H9 (cell line): ENCODE data around the gene CHID1. TPM values are rescaled to one million over a fixed set of nuclear protein-coding genes. Genes with fewer than 3 reads are reported as not detected.

Source experiments
- DNase-seq: peaks from one replicate; pipeline ENCODE4 v3.0.0-alpha.2; 2017
- H2AFZ ChIP-seq: one replicate; pipeline ENCODE4 v1.6.1; 2013; ENCODE audit warnings: mild to moderate bottlenecking, low read length, control low read depth, moderate library complexity
- H2AK5ac ChIP-seq: 2 replicates; pipeline ENCODE4 v1.6.1; 2013; ENCODE audit warnings: low read length, control low read depth, mixed read lengths; ENCODE audit not compliant: insufficient read length
- H2BK120ac ChIP-seq: one replicate; pipeline ENCODE4 v1.6.1; 2013; ENCODE audit warnings: low read depth, mild to moderate bottlenecking, low read length, control low read depth, inconsistent platforms; ENCODE audit not compliant: poor library complexity, severe bottlenecking
- H2BK12ac ChIP-seq: 2 replicates; pipeline ENCODE4 v1.6.1; 2013; ENCODE audit warnings: low read length, control low read depth, mixed read lengths, low read depth; ENCODE audit not compliant: insufficient read length
- H2BK15ac ChIP-seq: 2 replicates; pipeline ENCODE4 v1.6.1; 2013; ENCODE audit warnings: low read depth, low read length, control low read depth
- H2BK20ac ChIP-seq: one replicate; pipeline ENCODE4 v1.6.1; 2013; ENCODE audit warnings: low read depth, mild to moderate bottlenecking, low read length, control low read depth, inconsistent platforms; ENCODE audit not compliant: poor library complexity, severe bottlenecking
- H2BK5ac ChIP-seq: 2 replicates; pipeline ENCODE4 v1.6.1; 2013; ENCODE audit warnings: low read length, control low read depth, mixed read lengths; ENCODE audit not compliant: insufficient read length
- H3K14ac ChIP-seq: 2 replicates; pipeline ENCODE4 v1.6.1; 2013; ENCODE audit warnings: low read length, control low read depth; ENCODE audit not compliant: insufficient read depth
- H3K18ac ChIP-seq: 2 replicates; pipeline ENCODE4 v1.6.1; 2013; ENCODE audit warnings: low read depth, mild to moderate bottlenecking, mixed read lengths, low read length, control low read depth; ENCODE audit not compliant: insufficient read length
- H3K23ac ChIP-seq: 2 replicates; pipeline ENCODE4 v1.6.1; 2013; ENCODE audit warnings: low read length, control low read depth, mixed read lengths, low read depth; ENCODE audit not compliant: insufficient read length
- H3K23me2 ChIP-seq: 2 replicates; pipeline ENCODE4 v1.6.1; 2013; ENCODE audit warnings: low read depth, mild to moderate bottlenecking, mixed read lengths, low read length, control low read depth; ENCODE audit not compliant: insufficient read length, poor library complexity, severe bottlenecking
- H3K27ac ChIP-seq: 2 replicates; pipeline ENCODE4 v1.5.1; 2013; ENCODE audit warnings: low read length, control low read depth, mixed read lengths, low read depth; ENCODE audit not compliant: insufficient read length
- H3K27me3 ChIP-seq: 2 replicates; pipeline ENCODE4 v1.6.1; 2013; ENCODE audit warnings: low read length, control low read depth, inconsistent platforms; ENCODE audit not compliant: insufficient read depth
- H3K4ac ChIP-seq: 2 replicates; pipeline ENCODE4 v1.6.1; 2013; ENCODE audit warnings: low read depth, mild to moderate bottlenecking, control low read depth, inconsistent platforms, low read length, moderate library complexity
- H3K4me1 ChIP-seq: 2 replicates; pipeline ENCODE4 v1.6.1; 2013; ENCODE audit warnings: low read length, control low read depth, inconsistent platforms; ENCODE audit not compliant: insufficient read depth
- H3K4me2 ChIP-seq: 2 replicates; pipeline ENCODE4 v1.6.1; 2013; ENCODE audit warnings: low read length, control low read depth, mixed read lengths; ENCODE audit not compliant: insufficient read length, insufficient read depth
- H3K56ac ChIP-seq: 2 replicates; pipeline ENCODE4 v1.6.1; 2013; ENCODE audit warnings: low read depth, mild to moderate bottlenecking, mixed read lengths, low read length, control low read depth; ENCODE audit not compliant: insufficient read length
- H3K79me1 ChIP-seq: 2 replicates; pipeline ENCODE4 v1.6.1; 2013; ENCODE audit warnings: low read depth, mild to moderate bottlenecking, moderate library complexity, low read length, control low read depth, inconsistent platforms; ENCODE audit not compliant: insufficient read depth, poor library complexity, severe bottlenecking
- H3K79me2 ChIP-seq: 2 replicates; pipeline ENCODE4 v1.6.1; 2013; ENCODE audit warnings: low read length, control low read depth, inconsistent platforms; ENCODE audit not compliant: insufficient read depth
- H3K9ac ChIP-seq: 2 replicates; pipeline ENCODE4 v1.6.1; 2013; ENCODE audit warnings: low read length, control low read depth, mixed read lengths; ENCODE audit not compliant: insufficient read length; ENCODE audit errors: extremely low read depth
- H3K9me3 ChIP-seq: one replicate; pipeline ENCODE4 v1.6.1; 2013; ENCODE audit warnings: low read depth, low read length, inconsistent platforms; ENCODE audit not compliant: control insufficient read depth
- H3T11ph ChIP-seq: one replicate; pipeline ENCODE4 v1.6.1; 2013; ENCODE audit warnings: mild to moderate bottlenecking, low read length, control low read depth, inconsistent platforms
- H4K20me1 ChIP-seq: one replicate; pipeline ENCODE4 v1.6.1; 2013; ENCODE audit not compliant: control insufficient read depth, insufficient read length, insufficient read depth
- H4K5ac ChIP-seq: 2 replicates; pipeline ENCODE4 v1.6.1; 2013; ENCODE audit warnings: low read depth, mild to moderate bottlenecking, mixed read lengths, low read length, control low read depth; ENCODE audit not compliant: insufficient read length
- H4K8ac ChIP-seq: replicated peaks from 2 replicates; pipeline ENCODE4 v1.6.1; 2013; ENCODE audit warnings: low read length, control low read depth, mixed read lengths, low read depth; ENCODE audit not compliant: insufficient read length
- H4K91ac ChIP-seq: 2 replicates; pipeline ENCODE4 v1.6.1; 2013; ENCODE audit warnings: low read depth, mild to moderate bottlenecking, moderate library complexity, mixed read lengths, low read length, control low read depth; ENCODE audit not compliant: insufficient read length
- H3K27ac Mint-ChIP-seq, 3 experiments: 2 replicates in 2 of 3; 3 replicates in 1 of 3; pipeline ENCODE4 v1.8.0; 2020 to 2021; ENCODE audit warnings: mixed read lengths in 3 of 3, mild to moderate bottlenecking in 1 of 3, moderate library complexity in 1 of 3
- H3K27me3 Mint-ChIP-seq: 2 replicates; pipeline ENCODE4 v1.8.0; 2021; ENCODE audit warnings: low read depth, mild to moderate bottlenecking, moderate library complexity, mixed read lengths
- H3K36me3 Mint-ChIP-seq, 3 experiments: 2 replicates in 2 of 3; 3 replicates in 1 of 3; pipeline ENCODE4 v1.8.0; 2020 to 2021; ENCODE audit warnings: low read depth in 3 of 3, mixed read lengths in 3 of 3; ENCODE audit not compliant: insufficient read depth in 1 of 3
- H3K4me1 Mint-ChIP-seq, 2 experiments: 2 replicates each; pipeline ENCODE4 v1.8.0; 2020; ENCODE audit warnings: mixed read lengths in 2 of 2
- H3K4me3 Mint-ChIP-seq, 2 experiments: 2 replicates in 1 of 2; 3 replicates in 1 of 2; pipeline ENCODE4 v1.8.0; 2020 to 2021; ENCODE audit warnings: mild to moderate bottlenecking in 2 of 2, mixed read lengths in 2 of 2, moderate library complexity in 1 of 2
- H3K9me3 Mint-ChIP-seq, 2 experiments: 2 replicates in 1 of 2; 3 replicates in 1 of 2; pipeline ENCODE4 v1.8.0; 2020; ENCODE audit warnings: mild to moderate bottlenecking in 2 of 2, mixed read lengths in 2 of 2, moderate library complexity in 1 of 2
- CTCF ChIP-seq: fragments of 200-600 bp; sonication (generic); conservative IDR thresholded peaks from 3 replicates; pipeline ENCODE4 v1.8.0; 2021; ENCODE audit warnings: antibody characterized with exemption, mild to moderate bottlenecking
- WGBS: extraction: QIAGEN DNeasy Blood & Tissue Kit; methylation state at CpG from one replicate; pipeline ENCODE4 v1.1.7; 2013; ENCODE audit warnings: missing lambda C conversion rate, low lambda C conversion rate, mixed read lengths; ENCODE audit not compliant: insufficient read length; ENCODE audit errors: extremely low coverage; 5-methylcytosine and 5-hydroxymethylcytosine counted together
- total RNA-seq: library from RNA; stranded (reverse); gene quantifications from 2 replicates; pipeline ENCODE4 v1.2.1, GENCODE V29; 2021

Gene CHID1
- total RNA-seq, 1 experiment from 2014 or later, result 89.4 TPM

- Mint-ChIP-seq H3K27ac (peak overlapping the region in 1 of 3 experiments; percentile 65; a peak in 1 of 7 replicates), H3K27me3 (no peaks in the 10 kb centered on the region), H3K36me3 (peaks cover 3 to 10% (median 9%) of the 10 kb centered on the region in 3 experiments; a peak in 5 of 7 replicates), H3K4me3 (peak overlapping the region in 1 of 2 experiments; percentile 23; a peak in 2 of 5 replicates), H3K4me1 (peaks cover 18 to 19% of the 10 kb centered on the region in 2 experiments), H3K9me3 (no peaks in the 10 kb centered on the region)
- Histone ChIP-seq H3K9ac (no peak overlapping the region), H3K14ac (no peak overlapping the region), H3K4me2 (no peak overlapping the region), H2AK5ac (no peak overlapping the region), H3K79me1 (peaks cover 5% of the 10 kb centered on the region), H2BK20ac (no peak overlapping the region), H3K18ac (no peak overlapping the region), H3K4me1 (no peaks in the 10 kb centered on the region), H2AFZ (no peak overlapping the region), H3K23me2 (peaks cover 7% of the 10 kb centered on the region), H4K5ac (no peak overlapping the region), H2BK12ac (no peak overlapping the region), H4K91ac (no peak overlapping the region), H3T11ph (no peak overlapping the region), H3K9me3 (no peaks in the 10 kb centered on the region), H3K4ac (no peak overlapping the region), H2BK120ac (no peak overlapping the region), H3K56ac (no peak overlapping the region), H4K20me1 (no peaks in the 10 kb centered on the region), H3K27ac (no peak overlapping the region), H4K8ac (no peak overlapping the region), H2BK15ac (no peak overlapping the region), H3K79me2 (peaks cover 6% of the 10 kb centered on the region; the same call in 1 of the 2 replicates), H3K27me3 (no peaks in the 10 kb centered on the region), H3K23ac (no peak overlapping the region), H2BK5ac (no peak overlapping the region)
- no peak for TF ChIP-seq CTCF
- no peak for DNase-seq
- WGBS, result no CpG with 5 or more reads among the region's 19 CpGs
Observed at GRCh38 chr11:923691-924405, 13.2 kb upstream of the CHID1 start.
